GM19395 (cell line): ENCODE results near the gene HTATSF1.

Source experiments
- ATAC-seq: cut with Tn5 transposase; IDR thresholded peaks from one replicate; pipeline ENCODE4 v1.9.1; 2021; ENCODE audit warnings: mild to moderate bottlenecking, moderate library complexity; ENCODE audit not compliant: unreplicated experiment

Gene HTATSF1, protein sequence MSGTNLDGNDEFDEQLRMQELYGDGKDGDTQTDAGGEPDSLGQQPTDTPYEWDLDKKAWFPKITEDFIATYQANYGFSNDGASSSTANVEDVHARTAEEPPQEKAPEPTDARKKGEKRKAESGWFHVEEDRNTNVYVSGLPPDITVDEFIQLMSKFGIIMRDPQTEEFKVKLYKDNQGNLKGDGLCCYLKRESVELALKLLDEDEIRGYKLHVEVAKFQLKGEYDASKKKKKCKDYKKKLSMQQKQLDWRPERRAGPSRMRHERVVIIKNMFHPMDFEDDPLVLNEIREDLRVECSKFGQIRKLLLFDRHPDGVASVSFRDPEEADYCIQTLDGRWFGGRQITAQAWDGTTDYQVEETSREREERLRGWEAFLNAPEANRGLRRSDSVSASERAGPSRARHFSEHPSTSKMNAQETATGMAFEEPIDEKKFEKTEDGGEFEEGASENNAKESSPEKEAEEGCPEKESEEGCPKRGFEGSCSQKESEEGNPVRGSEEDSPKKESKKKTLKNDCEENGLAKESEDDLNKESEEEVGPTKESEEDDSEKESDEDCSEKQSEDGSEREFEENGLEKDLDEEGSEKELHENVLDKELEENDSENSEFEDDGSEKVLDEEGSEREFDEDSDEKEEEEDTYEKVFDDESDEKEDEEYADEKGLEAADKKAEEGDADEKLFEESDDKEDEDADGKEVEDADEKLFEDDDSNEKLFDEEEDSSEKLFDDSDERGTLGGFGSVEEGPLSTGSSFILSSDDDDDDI

DNA sequence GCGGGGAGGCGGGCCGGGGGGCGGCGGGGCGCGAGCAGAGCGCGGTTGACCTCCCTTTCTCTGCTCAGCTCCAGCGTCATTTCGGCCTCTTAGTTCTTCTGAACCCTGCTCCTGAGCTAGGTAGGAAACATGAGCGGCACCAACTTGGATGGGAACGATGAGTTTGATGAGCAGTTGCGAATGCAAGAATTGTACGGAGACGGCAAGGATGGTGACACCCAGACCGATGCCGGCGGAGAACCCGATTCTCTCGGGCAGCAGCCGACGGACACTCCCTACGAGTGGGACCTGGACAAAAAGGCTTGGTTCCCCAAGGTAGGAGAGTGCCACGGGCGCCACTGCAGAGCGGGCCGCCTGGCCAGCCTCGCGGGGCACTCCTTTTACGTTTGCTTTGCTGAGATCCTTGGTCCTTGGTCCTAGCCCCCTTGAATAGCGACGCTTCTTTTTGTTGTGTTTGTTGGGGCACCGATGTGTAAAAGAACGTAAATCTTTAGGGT, at the start of gene HTATSF1:
Gene HTATSF1, plus strand, starts transcription at position 37 of the 497 bp plus-strand sequence. Its CDS starts 93 bp downstream, at position 130.
- peak; percentile 31 for ATAC-seq

DNA sequence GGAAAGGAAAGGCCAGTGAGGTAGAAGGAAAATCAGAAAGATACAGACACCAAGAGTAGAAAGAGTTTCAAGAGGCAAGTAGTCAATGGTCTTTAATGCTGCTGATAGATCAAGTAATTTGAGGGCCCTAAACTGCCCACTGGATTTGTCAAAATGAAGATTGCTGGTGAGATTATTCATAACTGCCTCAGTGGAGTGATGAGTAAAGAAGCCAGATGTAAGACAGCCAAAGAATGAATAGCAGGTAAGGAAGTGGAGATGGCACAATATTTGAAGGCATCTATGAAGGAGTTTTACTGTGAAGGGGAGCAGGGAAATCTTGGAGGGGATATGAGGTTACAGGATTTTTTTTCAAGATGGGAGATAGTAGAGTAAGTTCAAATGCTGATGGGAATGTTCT, 49.4 kb upstream of the HTATSF1 start:
- ATAC-seq: no peak

DNA sequence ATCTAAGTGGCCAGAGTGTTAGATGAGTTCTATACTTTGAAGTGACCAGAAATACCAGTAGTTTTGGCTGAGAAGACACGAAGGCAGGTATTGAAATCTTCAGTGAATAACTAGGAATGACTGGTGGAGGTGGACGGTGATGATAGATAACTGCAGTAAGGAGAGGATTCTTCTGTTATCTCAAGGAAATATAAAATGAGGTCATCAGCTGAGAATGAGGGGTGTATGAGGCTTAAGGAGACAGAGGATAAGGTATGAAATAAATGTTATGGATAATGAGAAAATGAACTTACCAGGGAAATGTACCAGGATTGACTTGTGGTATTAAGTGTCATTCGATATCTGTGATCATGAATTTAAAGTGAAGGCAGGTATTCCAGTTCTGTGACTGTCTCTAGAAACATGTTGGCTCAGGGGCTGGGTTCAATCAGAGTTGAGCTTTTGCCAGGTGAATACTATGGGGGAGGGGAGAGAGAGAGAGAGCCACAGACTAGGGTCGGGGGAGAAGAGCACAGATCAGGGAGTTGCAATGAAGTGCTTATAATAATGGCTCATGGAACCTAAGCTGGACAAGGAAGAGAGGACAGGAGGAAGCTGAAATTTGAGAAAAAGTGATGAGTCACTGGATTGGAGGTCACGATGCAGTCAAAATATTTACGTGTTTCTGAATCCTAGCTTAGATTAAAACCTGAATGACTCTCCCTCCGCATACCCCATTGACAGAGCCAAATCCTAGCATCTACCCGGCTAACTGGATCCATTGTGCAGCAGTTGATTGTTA, 47.2 kb upstream of the HTATSF1 start:
- ATAC-seq: no peak

DNA sequence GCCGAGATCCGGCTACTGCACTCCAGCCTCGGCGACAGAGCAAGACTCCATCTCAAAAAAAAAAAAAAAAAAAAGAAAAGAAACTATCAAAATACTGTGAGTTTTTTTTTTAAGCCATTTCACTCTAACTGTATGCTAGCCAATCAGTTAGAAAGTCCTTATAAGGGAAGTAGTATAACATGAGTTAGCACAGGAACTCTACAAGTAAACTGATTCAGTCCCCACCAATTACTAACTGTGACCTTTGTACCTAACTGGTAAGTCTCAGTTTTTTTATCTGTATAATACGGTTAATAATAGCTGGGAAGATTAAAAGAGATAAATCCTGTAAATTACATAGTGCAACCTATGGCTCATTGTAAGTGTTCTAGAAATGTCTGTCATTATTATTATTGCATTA, 44.8 kb upstream of the HTATSF1 start:
- no peak for ATAC-seq

DNA sequence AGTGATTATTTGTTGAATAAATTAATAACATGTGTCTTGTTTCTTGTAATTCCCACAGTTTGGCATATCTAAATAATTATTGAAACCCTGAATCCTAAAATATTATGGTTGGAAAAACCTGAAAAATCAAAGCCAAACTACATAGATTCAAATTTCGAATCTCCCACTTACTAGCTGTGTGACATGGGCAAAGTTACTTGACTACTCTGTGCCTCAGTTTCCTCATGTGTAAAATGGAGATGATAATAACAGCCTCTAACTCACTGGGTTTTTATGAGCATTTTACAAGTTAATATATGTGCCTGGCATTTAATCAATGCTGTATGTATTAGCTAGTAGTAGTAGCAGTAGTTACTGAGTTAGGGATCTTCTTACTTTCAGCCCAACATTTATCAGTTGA, 44.3 kb upstream of the HTATSF1 start:
- ATAC-seq: no peak

DNA sequence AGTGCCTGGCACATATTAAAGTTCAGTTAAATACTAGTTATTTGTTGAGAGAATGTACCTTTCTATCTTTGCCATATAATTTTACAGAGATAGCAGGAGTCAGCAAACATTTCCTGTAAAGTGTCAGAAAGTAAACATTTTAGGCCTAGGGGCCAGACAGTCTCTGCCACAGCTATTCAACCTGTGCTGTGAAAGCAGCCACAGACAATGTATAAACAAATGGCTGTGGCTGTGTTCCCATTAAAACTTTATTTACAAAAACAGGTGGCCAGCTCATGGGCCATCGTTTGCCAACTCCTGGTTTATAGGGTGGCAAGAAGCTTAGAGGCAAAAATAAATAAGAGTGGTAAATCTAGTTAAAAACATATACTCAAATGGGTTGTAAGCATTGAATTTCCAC, 43.6 kb upstream of the HTATSF1 start:
- ATAC-seq: no peak

DNA sequence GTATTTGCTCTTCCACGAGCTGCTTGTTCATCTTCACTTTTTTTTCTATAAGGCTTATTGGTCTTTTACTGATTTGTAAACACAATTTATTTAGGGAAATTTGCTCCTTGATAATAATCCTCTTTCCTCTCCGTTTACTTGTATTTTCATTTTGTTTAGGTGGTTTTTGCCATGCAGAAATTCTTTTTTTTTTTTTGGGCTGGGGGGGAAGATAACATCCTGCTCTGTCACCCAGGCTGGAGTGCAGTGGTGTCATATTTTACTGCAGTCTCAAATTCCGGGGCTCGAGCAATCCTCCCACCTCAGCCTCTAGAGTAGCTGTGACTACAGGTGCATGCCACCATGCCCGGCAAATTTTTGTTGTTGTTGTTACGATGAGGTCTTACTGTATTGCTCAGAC, 41.3 kb upstream of the HTATSF1 start:
- no peak for ATAC-seq

DNA sequence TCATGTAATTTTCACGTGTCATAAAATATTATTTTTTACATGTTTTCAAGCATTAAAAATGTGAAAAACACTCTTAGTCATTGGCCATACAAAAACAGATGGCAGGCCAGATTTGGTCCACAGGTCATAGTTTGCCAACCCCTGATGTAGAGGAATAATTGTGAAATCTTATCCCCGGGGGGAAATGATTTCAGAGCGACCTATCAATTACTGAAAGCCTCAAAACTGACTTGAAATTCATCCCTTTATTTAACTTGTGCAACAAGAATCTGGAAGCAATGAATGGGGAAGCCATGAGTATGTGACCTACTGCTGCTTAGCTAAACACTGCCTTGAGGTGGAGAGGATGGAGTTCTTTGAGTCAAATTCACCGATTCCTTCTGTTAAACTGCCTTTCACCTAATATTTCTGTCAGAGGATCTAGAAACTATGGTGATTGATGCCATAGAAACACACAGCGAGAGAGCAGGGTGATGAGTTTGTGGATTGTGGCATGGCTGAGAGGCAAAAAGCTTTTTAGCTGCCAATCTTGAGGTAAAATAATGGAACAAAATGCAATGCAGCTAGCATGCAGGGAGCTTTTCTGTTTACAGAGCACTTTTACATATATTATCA, 40.0 kb upstream of the HTATSF1 start:
- ATAC-seq: no peak

DNA sequence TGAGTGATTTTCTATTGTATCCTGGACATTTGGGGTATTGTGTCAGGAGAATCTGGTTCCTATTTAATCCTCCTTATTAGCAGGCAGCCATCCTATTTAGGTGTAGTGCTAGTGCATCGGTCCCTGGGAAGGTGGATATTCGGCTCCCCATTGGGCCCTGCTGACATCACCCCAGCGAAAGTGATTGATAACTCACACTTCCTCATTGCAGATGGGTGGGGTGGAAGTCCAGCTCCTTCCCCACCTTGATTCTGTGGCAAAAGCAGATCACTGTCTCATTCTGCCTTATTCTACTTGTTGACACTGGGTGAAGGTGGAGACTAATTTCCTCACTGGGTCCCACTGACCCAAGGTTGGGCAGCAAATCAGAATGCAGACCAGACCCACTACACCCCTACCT, 32.8 kb upstream of the HTATSF1 start:
- ATAC-seq: no peak

DNA sequence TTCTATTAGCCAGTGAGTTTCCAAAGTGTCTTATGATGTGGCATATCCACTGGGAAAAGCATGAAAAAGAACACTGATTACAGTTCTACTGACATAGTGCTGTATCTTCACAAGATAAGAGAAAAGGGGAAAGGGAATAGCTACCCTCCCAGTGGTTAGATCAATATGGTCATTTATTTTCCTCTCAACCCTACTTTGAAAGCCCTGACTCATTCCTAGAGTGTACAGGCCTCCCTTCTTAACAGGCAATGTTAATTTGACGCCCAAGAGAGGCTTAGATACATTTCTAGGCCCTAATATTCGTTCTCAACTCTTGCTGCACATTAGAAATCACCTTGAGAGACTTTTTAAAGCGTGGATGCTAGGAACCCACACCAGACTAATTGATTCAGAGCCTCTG, 30.1 kb upstream of the HTATSF1 start:
- peak; percentile 72 for ATAC-seq

DNA sequence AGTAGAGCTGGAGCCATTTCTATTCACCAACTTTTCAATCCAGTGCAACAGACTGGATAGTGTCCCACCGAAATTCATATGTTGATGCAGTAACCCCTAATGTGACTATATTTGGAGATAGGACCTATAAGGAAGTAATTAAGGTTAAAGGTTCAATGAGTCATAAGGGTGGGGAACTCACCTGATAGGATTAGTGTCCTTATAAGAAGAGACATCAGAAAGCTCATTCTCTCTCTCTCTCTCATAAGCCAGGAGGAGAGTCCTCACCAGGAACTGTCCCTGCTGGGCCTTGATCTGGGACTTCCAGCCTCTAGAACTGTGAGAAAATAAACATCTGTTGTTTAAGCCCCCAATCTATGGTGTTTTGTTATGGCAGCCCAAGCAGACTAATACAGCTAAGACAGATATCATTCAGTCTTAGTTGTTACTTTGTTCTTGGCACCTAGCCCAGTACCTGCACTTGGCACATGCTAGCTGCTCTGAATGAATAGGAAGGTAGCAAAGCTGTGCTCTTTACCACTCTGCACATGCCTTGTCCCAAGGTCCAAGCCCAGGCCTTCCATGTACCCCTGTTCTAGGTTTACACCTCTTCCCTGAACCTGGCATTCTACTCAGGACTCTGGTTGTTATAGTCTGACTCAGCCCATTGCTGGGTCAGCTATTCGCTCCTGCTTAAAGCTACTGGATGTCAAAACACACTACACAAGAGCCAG, 28.8 kb upstream of the HTATSF1 start:
- ATAC-seq: no peak

DNA sequence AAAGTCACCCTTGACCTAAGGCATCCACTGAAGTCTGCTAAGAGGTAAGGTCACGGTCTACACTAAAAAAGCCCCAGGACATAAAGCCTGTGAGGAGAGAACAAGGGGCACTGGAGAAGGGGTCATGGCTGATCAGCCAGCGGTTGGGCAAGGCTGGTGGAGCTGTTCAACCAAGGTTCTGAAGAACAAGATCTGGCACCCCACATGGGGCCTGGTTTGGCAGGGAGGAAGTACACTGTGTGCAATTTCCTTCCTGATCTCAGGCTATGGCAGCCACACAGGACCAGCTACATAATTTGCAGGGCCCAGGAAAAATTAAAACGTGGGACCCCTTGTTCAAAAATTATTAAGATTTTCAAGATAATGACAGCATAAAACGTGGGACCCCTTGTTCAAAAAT, 23.7 kb upstream of the HTATSF1 start:
- no peak for ATAC-seq

DNA sequence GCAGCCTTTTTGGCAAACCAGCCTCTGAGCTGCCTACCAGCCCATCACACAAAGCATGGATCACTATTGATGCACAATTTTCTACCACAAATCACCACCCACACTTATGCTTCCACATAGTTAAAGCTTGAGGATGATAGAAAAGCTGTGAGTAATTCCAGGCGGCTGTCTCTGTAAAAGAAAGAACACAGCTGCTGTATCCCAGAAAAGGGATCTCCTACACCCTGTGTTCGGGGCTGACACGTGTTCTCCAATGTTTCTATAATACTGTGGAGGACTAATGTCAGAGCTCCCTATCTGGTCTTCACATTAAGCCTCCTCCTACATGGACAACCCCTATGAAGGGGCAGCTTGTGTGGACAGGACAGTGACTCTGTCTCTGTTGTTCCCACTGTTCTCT, 22.2 kb upstream of the HTATSF1 start:
- ATAC-seq: no peak

DNA sequence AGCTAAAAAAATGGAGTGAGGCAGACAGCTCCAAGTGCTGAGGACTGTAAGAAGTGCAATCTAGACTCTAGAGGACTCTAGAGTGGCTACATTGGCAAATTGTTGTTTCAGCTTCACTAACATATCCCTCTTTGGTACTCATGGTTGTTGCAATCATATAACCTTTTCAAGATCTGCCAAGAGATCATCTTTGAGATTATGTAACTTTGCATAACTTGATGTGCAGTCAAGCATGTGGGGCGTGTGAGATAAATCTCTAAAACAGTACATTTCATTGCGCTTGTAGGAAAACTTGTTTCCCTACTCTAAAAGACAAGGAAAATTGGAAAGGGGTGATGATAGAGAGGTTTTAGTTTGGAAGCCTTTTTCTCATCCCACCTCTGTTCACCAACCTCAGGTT, 20.9 kb upstream of the HTATSF1 start:
- ATAC-seq: no peak

DNA sequence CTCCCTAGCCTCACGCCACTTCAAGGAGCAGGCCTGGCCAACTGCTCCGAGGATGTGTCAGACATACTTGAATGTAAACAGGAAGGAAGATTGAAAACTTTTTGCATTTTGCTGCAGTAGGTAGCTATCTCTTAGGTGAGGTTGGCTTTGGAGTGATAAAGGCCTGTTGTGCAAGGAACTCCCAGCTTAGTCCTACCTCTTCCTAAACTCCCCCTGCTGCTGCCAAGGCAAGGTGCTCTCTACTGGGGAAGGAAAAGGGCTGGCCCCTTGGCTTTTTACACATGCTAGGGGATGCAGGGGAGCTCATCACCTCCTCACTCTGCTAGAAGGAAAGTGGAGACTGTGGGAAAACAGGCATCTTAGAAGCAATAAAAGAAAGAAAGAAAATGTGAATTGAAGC, 20.4 kb upstream of the HTATSF1 start:
- no peak for ATAC-seq

DNA sequence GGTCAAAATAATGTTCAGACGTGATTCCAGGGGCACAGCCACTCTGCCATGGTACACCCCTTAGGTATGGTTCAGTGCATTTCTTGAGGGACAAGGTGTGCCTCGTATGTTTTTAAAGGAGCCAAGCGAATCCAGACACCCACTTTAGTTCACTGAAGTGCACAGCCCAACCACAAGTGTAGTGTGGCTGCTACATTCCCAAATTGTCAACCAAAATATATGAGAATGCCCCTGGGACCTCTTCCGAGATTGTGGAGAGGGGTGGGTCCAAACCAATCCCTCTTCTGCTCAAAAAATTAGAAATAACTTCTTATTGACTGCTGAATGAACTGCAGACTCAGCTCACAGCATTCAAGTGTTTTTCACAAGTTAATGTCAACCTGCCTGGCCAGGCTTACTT, 17.0 kb upstream of the HTATSF1 start:
- no peak for ATAC-seq

DNA sequence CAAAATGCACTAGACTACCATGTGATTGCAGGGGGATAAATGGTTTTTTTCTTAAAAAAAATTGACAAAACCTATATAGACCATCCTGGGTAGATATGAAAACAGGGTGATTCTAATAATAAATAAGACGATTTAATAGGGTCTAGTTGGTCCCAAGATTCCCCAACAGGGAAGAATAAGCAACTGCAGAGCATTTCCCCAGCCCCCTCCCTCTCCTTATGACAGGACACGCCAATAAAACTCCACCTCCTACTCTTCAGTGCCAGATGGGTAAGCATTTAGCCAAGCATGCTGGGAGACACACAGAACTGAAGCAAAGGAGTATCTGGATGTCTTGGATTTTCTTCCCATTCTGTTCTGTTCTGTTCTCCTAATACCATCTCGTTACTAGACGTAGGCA, 9.7 kb upstream of the HTATSF1 start, which contains the start of gene BRS3:
Gene BRS3, plus strand, starts transcription at position 301 of the 400 bp plus-strand sequence. CDS start 168 bp downstream, outside the sequence.
- no peak for ATAC-seq

DNA sequence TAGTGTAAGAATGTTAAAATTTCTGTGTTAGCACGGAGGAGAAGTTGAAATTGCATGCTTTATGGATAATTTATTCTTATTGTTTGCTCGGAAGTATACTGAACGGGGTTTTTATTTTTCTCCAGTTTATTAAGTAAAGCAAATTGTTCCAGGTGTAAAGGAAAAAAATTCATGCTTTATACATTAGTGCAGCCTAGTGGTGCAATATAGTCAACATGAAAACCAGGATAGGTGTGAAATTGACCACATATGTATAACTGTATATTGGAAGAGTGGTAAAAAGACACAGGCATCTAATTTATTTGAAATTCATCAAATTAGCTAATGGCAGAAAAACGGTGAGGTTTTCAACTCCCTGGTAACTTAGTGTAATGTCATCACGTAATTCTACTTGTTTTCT, 8.7 kb upstream of the HTATSF1 start:
- ATAC-seq: no peak

DNA sequence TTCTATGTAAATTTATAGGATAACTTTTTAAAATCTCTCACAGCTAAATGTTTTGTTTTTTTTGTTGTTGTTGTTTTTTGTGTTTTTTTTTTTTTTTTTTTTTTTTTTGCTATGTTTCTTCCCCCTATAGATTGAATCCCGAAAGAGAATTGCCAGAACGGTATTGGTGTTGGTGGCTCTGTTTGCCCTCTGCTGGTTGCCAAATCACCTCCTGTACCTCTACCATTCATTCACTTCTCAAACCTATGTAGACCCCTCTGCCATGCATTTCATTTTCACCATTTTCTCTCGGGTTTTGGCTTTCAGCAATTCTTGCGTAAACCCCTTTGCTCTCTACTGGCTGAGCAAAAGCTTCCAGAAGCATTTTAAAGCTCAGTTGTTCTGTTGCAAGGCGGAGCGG, 5.6 kb upstream of the HTATSF1 start:
- no peak for ATAC-seq

DNA sequence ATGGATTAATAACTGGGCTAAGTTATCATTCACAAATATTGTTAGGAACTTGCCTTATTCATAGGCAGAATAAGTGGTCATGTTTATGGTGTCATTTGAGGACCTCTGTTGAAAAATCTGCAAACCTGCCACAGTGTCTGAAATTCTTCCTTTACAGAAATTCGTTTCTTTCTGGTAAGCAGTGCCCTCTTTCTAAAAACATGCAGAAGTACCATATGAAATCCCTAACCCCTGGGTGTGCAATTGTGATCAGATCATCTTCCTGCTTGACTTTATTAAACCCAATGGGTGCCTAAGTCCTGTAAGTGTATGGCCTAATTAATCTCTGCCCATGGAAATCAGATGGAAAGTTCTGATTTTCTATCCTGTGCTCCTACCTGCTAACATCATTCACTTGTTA, 4.4 kb upstream of the HTATSF1 start:
- no peak for ATAC-seq
